ENCODE results near the gene VWA5B1. TPM values are rescaled to one million over a fixed set of nuclear protein-coding genes. Genes with fewer than 3 reads are reported as not detected.
A peak's percentile ranks its signal among the peaks of the same experiment; 100 is the strongest.

The VWA5B1 gene
- polyA plus RNA-seq, 1 donor (not counting 4 experiments of a cell fraction or from before 2014, with no cell fraction given), result not detected

DNA sequence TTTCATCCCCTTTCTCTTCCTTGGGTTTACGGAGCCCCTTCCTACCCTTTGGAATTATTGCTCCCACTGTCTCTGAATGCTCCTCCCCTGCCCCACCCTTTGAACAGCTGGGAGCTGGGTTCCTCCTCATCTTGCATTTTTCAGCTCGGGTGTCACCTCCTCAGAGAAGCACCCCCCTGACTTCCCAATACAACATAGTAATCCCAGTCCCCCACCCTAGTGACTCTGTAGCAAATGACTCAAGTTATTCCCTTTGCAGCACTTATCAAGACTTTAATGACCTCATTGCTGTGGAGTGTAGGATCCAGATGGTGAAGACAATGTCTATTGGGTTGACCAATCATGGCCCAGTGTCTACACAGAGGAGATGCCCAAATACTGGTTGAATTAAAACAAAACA lies 8.9 kb upstream of the VWA5B1 start:
- H3K4me2 ChIP-seq (ENCODE audit: control insufficient read depth, extremely low read depth, insufficient read depth, low read depth, low read length), result no peak overlapping the region
- dilution Hi-C loops (cut with MboI; ENCODE audit: extremely low pct_ligation_motif_present, low sequenced_read_pairs), result no loop called here
- H3K9ac ChIP-seq (ENCODE audit: control insufficient read depth, extremely low read depth, insufficient read depth, low read length), result no peak overlapping the region
- TF ChIP-seq EZH2 (IDR thresholded peaks at IDR 0.05; ENCODE audit: low read length), result no peak
- TF ChIP-seq, protein P1, sequence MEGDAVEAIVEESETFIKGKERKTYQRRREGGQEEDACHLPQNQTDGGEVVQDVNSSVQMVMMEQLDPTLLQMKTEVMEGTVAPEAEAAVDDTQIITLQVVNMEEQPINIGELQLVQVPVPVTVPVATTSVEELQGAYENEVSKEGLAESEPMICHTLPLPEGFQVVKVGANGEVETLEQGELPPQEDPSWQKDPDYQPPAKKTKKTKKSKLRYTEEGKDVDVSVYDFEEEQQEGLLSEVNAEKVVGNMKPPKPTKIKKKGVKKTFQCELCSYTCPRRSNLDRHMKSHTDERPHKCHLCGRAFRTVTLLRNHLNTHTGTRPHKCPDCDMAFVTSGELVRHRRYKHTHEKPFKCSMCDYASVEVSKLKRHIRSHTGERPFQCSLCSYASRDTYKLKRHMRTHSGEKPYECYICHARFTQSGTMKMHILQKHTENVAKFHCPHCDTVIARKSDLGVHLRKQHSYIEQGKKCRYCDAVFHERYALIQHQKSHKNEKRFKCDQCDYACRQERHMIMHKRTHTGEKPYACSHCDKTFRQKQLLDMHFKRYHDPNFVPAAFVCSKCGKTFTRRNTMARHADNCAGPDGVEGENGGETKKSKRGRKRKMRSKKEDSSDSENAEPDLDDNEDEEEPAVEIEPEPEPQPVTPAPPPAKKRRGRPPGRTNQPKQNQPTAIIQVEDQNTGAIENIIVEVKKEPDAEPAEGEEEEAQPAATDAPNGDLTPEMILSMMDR (optimal IDR thresholded peaks at IDR 0.05 in 1 of 3, IDR thresholded peaks at IDR 0.05 in 1 of 3, conservative IDR thresholded peaks at IDR 0.05 in 1 of 3; ENCODE audit: extremely low read depth in 1 of 3, insufficient read depth in 2 of 3, low read length in 3 of 3), result no peak
- no peaks in the 10 kb centered on the region for H4K20me1 ChIP-seq (ENCODE audit: control insufficient read depth, extremely low read depth, insufficient read depth, low read length)
- DNase-seq (ENCODE audit: low read depth, low spot score), result peak; percentile 26
- no peaks in the 10 kb centered on the region for H3K36me3 ChIP-seq (ENCODE audit: control insufficient read depth in 2 of 2, extremely low read depth in 1 of 2, insufficient read depth in 2 of 2, low read length in 2 of 2)
- no peaks in the 10 kb centered on the region for H3K9me1 ChIP-seq (ENCODE audit: control insufficient read depth, extremely low read depth, insufficient read depth, low read length)
- H3K27me3 ChIP-seq (ENCODE audit: control insufficient read depth, extremely low read depth, insufficient read depth, low read length), result peaks cover 4% of the 10 kb centered on the region
- peaks cover 19% of the 10 kb centered on the region for H3K4me1 ChIP-seq (ENCODE audit: control insufficient read depth, extremely low read depth, insufficient read depth, low read length)
- no peak overlapping the region for H3K4me3 ChIP-seq (ENCODE audit: control insufficient read depth in 2 of 3, extremely low read depth in 1 of 3, insufficient read depth in 2 of 3, low read depth in 1 of 3, low read length in 3 of 3)
- no peak overlapping the region for H3K27ac ChIP-seq (ENCODE audit: control insufficient read depth, insufficient read depth, low read length)
- H3K79me2 ChIP-seq (ENCODE audit: control insufficient read depth, insufficient read depth, low read length), result no peaks in the 10 kb centered on the region
- no peak for FAIRE-seq
- H2AFZ ChIP-seq (ENCODE audit: control insufficient read depth, low read length), result no peak overlapping the region
- no peaks in the 10 kb centered on the region for H3K9me3 ChIP-seq (ENCODE audit: control insufficient read depth, low read depth, low read length)

DNA sequence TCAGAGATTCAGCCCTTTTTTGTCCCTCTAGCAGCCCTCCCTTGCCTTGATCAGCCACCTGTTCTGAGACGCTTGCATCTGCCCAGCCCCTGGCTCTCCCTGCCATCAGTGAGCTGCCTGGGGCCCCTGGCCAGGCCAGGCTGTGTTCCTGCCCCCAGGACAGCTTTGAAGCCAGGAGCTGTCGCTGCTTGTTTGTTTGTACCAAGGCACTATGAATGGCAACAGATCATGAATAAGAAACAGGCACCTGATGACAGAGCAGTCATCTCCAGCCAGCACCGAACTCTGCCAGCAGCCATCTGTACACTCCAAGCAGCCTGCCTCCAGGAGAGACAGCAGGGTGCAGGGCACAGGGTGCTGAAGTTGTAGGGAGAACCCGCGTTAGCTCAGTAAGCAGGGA lies 8.1 kb upstream of the VWA5B1 start:
- H3K4me1 ChIP-seq (ENCODE audit: control insufficient read depth, extremely low read depth, insufficient read depth, low read length), result peaks cover 19% of the 10 kb centered on the region
- FAIRE-seq, result no peak
- no peak overlapping the region for H3K4me2 ChIP-seq (ENCODE audit: control insufficient read depth, extremely low read depth, insufficient read depth, low read depth, low read length)

More for the DNA sequence above, 8.1 kb upstream of the VWA5B1 start:
- Histone ChIP-seq H3K4me3 (ENCODE audit: control insufficient read depth in 2 of 3, extremely low read depth in 1 of 3, insufficient read depth in 2 of 3, low read depth in 1 of 3, low read length in 3 of 3) (no peak overlapping the region), H3K9ac (ENCODE audit: control insufficient read depth, extremely low read depth, insufficient read depth, low read length) (no peak overlapping the region), H2AFZ (ENCODE audit: control insufficient read depth, low read length) (no peak overlapping the region), H3K9me1 (ENCODE audit: control insufficient read depth, extremely low read depth, insufficient read depth, low read length) (no peaks in the 10 kb centered on the region), H3K79me2 (ENCODE audit: control insufficient read depth, insufficient read depth, low read length) (no peaks in the 10 kb centered on the region), H3K36me3 (ENCODE audit: control insufficient read depth in 2 of 2, extremely low read depth in 1 of 2, insufficient read depth in 2 of 2, low read length in 2 of 2) (no peaks in the 10 kb centered on the region), H3K9me3 (ENCODE audit: control insufficient read depth, low read depth, low read length) (no peaks in the 10 kb centered on the region), H3K27me3 (ENCODE audit: control insufficient read depth, extremely low read depth, insufficient read depth, low read length) (peaks cover 4% of the 10 kb centered on the region), H3K27ac (ENCODE audit: control insufficient read depth, insufficient read depth, low read length) (no peak overlapping the region), H4K20me1 (ENCODE audit: control insufficient read depth, extremely low read depth, insufficient read depth, low read length) (no peaks in the 10 kb centered on the region)
- TF ChIP-seq, protein P1 (optimal IDR thresholded peaks at IDR 0.05 in 1 of 3, IDR thresholded peaks at IDR 0.05 in 1 of 3, conservative IDR thresholded peaks at IDR 0.05 in 1 of 3; ENCODE audit: extremely low read depth in 1 of 3, insufficient read depth in 2 of 3, low read length in 3 of 3), result no peak
- TF ChIP-seq EZH2 (IDR thresholded peaks at IDR 0.05; ENCODE audit: low read length), result no peak
- no peak for DNase-seq (ENCODE audit: low read depth, low spot score)
- dilution Hi-C loops (cut with MboI; ENCODE audit: extremely low pct_ligation_motif_present, low sequenced_read_pairs), result no loop called here

All from keratinocyte (primary cell).